Measurements from ENCODE around the gene JARID2. TPM values are rescaled to one million over a fixed set of nuclear protein-coding genes. Genes with fewer than 3 reads are reported as not detected.

The JARID2 gene
- total and polyA plus RNA-seq, 10 of the 15 experiments (the other 5 are each of a cell fraction or from before 2014, with no cell fraction given) = 4.2 to 21.6 (median 11.7) TPM

DNA sequence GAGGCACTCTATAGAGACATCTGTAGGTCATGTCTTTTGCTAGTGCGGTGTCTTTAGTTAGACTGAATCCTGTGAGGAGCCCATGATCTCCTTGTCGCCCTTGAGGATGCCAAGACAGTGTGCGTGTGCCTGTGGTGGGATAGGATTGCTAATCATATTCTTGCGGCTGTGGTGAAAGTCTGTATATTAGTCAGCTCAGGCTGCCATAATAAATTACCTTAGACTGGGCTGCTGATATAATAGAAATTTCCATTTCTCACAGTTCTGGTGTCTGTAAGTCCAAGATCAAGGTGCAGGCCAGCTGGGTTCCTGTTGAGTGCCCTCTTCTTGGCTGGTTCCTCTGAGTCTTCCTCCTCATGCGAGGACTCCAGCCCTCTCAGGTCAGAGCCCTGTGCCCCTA is 141.2 kb downstream of the JARID2 start (continued):
- TF ChIP-seq SIX5 (IDR thresholded peaks at IDR 0.05; ENCODE audit: low read depth, low read length, severe bottlenecking) (no peak), TAF1 (IDR thresholded peaks at IDR 0.05; ENCODE audit: borderline replicate concordance, low read depth, low read length) (no peak), POLR2A (IDR thresholded peaks at IDR 0.05; ENCODE audit: low read depth, low read length) (no peak), TCF12 (IDR thresholded peaks at IDR 0.05; ENCODE audit: low read depth, low read length) (0 out of 2 replicates have a peak, but pooled peaks have one; percentile 77), MTA3 (IDR thresholded peaks at IDR 0.05; ENCODE audit: borderline replicate concordance, low read length) (peak; percentile 37; the same call in 1 of the 2 replicates), SMAD5 (IDR thresholded peaks at IDR 0.05; ENCODE audit: low read depth) (no peak), ATF7 (IDR thresholded peaks at IDR 0.05; ENCODE audit: low read depth) (peak; percentile 54; the same call in 1 of the 2 replicates), POU2F2 (IDR thresholded peaks at IDR 0.05; ENCODE audit: borderline replicate concordance, low read depth, low read length) (peak; percentile 76; the same call in 1 of the 3 replicates), SREBF2 (IDR thresholded peaks at IDR 0.05; ENCODE audit: low read length) (no peak), RBBP5 (conservative IDR thresholded peaks at IDR 0.05) (no peak), ZNF24 (IDR thresholded peaks at IDR 0.05) (no peak), MYB (IDR thresholded peaks at IDR 0.05; ENCODE audit: borderline replicate concordance, low read depth, low read length) (no peak), ZNF274 (IDR thresholded peaks at IDR 0.05; ENCODE audit: insufficient read depth, insufficient read length) (no peak), BRCA1 (IDR thresholded peaks at IDR 0.05; ENCODE audit: low read depth, low read length) (no peak), RAD51 (IDR thresholded peaks at IDR 0.05) (no peak), IRF4 (IDR thresholded peaks at IDR 0.05; ENCODE audit: low read depth, low read length) (peak; percentile 86), TCF7 (IDR thresholded peaks at IDR 0.05; ENCODE audit: borderline replicate concordance) (no peak), ESRRA (IDR thresholded peaks at IDR 0.05; ENCODE audit: low read length) (no peak)
- TF ChIP-seq, protein P1, sequence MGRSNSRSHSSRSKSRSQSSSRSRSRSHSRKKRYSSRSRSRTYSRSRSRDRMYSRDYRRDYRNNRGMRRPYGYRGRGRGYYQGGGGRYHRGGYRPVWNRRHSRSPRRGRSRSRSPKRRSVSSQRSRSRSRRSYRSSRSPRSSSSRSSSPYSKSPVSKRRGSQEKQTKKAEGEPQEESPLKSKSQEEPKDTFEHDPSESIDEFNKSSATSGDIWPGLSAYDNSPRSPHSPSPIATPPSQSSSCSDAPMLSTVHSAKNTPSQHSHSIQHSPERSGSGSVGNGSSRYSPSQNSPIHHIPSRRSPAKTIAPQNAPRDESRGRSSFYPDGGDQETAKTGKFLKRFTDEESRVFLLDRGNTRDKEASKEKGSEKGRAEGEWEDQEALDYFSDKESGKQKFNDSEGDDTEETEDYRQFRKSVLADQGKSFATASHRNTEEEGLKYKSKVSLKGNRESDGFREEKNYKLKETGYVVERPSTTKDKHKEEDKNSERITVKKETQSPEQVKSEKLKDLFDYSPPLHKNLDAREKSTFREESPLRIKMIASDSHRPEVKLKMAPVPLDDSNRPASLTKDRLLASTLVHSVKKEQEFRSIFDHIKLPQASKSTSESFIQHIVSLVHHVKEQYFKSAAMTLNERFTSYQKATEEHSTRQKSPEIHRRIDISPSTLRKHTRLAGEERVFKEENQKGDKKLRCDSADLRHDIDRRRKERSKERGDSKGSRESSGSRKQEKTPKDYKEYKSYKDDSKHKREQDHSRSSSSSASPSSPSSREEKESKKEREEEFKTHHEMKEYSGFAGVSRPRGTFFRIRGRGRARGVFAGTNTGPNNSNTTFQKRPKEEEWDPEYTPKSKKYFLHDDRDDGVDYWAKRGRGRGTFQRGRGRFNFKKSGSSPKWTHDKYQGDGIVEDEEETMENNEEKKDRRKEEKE (IDR thresholded peaks at IDR 0.05) = no peak
- TF ChIP-seq, protein P2, sequence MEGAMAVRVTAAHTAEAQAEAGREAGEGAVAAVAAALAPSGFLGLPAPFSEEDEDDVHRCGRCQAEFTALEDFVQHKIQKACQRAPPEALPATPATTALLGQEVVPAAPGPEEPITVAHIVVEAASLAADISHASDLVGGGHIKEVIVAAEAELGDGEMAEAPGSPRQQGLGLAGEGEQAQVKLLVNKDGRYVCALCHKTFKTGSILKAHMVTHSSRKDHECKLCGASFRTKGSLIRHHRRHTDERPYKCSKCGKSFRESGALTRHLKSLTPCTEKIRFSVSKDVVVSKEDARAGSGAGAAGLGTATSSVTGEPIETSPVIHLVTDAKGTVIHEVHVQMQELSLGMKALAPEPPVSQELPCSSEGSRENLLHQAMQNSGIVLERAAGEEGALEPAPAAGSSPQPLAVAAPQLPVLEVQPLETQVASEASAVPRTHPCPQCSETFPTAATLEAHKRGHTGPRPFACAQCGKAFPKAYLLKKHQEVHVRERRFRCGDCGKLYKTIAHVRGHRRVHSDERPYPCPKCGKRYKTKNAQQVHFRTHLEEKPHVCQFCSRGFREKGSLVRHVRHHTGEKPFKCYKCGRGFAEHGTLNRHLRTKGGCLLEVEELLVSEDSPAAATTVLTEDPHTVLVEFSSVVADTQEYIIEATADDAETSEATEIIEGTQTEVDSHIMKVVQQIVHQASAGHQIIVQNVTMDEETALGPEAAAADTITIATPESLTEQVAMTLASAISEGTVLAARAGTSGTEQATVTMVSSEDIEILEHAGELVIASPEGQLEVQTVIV (IDR thresholded peaks at IDR 0.05; ENCODE audit: borderline replicate concordance, partially characterized antibody) = no peak
- TF ChIP-seq, protein P3, sequence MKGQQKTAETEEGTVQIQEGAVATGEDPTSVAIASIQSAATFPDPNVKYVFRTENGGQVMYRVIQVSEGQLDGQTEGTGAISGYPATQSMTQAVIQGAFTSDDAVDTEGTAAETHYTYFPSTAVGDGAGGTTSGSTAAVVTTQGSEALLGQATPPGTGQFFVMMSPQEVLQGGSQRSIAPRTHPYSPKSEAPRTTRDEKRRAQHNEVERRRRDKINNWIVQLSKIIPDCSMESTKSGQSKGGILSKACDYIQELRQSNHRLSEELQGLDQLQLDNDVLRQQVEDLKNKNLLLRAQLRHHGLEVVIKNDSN (IDR thresholded peaks at IDR 0.05; ENCODE audit: borderline replicate concordance, extremely low read length, insufficient read depth, low read depth, low read length) = no peak
- TF ChIP-seq, protein P4, sequence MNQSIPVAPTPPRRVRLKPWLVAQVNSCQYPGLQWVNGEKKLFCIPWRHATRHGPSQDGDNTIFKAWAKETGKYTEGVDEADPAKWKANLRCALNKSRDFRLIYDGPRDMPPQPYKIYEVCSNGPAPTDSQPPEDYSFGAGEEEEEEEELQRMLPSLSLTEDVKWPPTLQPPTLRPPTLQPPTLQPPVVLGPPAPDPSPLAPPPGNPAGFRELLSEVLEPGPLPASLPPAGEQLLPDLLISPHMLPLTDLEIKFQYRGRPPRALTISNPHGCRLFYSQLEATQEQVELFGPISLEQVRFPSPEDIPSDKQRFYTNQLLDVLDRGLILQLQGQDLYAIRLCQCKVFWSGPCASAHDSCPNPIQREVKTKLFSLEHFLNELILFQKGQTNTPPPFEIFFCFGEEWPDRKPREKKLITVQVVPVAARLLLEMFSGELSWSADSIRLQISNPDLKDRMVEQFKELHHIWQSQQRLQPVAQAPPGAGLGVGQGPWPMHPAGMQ (IDR thresholded peaks at IDR 0.05; ENCODE audit: borderline replicate concordance) = no peak
- TF ChIP-seq, protein P5, sequence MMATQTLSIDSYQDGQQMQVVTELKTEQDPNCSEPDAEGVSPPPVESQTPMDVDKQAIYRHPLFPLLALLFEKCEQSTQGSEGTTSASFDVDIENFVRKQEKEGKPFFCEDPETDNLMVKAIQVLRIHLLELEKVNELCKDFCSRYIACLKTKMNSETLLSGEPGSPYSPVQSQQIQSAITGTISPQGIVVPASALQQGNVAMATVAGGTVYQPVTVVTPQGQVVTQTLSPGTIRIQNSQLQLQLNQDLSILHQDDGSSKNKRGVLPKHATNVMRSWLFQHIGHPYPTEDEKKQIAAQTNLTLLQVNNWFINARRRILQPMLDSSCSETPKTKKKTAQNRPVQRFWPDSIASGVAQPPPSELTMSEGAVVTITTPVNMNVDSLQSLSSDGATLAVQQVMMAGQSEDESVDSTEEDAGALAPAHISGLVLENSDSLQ (IDR thresholded peaks at IDR 0.05) = no peak
- TF ChIP-seq, protein P6, sequence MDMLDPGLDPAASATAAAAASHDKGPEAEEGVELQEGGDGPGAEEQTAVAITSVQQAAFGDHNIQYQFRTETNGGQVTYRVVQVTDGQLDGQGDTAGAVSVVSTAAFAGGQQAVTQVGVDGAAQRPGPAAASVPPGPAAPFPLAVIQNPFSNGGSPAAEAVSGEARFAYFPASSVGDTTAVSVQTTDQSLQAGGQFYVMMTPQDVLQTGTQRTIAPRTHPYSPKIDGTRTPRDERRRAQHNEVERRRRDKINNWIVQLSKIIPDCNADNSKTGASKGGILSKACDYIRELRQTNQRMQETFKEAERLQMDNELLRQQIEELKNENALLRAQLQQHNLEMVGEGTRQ (IDR thresholded peaks at IDR 0.05; ENCODE audit: borderline replicate concordance, low read depth, low read length) = no peak
